HG02884 (cell line): ENCODE results near the gene GSC.
"Not testable (repeated sequence)": the region's sequence is repeated elsewhere in the genome, so short reads cannot be mapped to it uniquely, and the experiment has no call there.

Experiments used
- ATAC-seq: cut with Tn5 transposase; IDR thresholded peaks from one replicate; pipeline ENCODE4 v1.9.1; 2021; ENCODE audit warnings: mild to moderate bottlenecking, moderate library complexity; ENCODE audit not compliant: unreplicated experiment

Gene GSC

DNA sequence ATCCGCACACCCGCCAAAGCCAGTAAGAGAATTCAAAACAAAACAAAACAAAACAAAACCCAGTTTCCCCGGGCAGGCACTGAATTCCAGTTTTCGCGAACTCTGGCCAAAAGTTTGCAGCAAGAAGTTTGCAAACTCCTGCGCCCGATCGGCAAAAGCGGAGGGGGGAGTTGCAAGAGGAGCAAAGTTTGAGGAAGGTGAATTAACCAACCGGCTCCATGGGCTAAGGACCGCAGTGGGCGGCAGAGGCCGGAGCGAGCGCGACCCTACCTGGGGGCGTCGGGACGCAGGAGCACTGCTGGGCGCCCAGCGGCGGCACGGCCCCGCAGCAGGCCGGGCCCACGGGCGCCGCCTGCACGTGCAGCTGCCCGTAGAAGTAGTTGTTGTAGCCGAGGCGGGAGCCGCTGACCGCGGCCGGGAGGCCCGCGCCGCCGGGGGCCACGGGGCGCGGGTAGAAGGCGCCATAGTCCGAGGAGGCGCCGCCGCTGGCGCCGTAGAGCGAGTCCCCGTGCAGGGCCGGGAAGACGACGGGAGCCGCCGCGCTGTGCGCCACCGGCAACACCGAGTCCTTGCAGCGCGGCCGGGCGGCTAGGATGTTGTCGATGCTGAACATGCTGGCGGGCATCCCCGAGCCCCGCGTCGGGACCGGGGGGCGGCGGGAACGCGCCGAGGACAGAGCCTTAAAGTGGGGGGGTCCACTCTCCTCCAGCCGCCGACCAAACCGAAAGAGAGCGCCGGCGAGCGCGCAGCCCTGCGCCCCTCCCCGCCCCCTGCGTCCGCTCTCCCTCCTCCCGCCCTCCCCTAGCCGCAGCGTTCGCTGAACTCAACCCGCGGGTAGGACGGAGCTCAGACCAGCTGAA lies at the start of gene GSC:
TSS of gene GSC (minus strand) at position 723 of the 860 bp plus-strand sequence. CDS start at position 625, 98 bp downstream.
- no peak for ATAC-seq

- no peak for ATAC-seq
These were observed 49.6 kb upstream of the GSC start for GRCh38 chr14:94819531-94819930.

GRCh38 chr14:94816113-94816512 lies 46.2 kb upstream of the GSC start:
- no peak for ATAC-seq

GRCh38 chr14:94805680-94806288 lies 35.9 kb upstream of the GSC start:
- ATAC-seq, result no peak

DNA sequence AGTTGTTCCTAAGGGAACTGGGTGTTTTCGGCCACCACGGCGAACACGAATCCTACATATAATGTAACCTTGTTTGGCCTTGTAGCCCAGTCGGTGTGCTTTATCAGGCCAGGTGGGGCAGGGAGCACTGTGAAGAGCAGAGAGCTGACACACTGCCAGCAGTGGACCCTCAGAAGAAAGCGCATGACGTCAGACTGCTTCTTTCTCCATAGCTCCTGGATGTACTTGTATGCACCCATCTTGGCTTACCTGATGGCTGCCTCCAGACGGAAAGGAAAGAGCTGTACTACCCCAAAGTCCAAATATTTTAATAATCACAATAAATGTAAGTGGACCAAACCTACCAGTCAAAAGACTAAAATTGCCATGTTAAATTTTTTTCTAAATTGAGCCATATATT lies 31.3 kb upstream of the GSC start:
- ATAC-seq, result no peak

DNA sequence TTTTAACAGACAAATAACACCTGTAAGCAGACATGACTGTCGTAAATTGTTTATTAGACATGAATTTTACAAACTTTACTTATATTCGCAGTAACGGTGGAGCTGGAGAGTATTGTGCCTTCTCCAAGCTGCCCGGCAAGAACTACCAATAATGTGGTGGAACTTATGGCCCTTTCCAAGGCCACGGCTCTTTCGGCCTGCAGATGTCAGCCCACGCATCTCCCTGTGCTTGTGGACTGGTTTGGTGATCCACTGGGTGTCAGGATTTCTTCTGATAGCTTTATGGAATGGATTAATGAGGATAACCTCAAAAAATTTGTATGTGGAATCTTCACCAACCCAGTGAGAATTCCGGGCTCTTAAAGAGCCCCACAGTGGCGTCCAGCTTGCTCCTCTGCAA lies 30.9 kb upstream of the GSC start:
- not testable (repeated sequence) for ATAC-seq

DNA sequence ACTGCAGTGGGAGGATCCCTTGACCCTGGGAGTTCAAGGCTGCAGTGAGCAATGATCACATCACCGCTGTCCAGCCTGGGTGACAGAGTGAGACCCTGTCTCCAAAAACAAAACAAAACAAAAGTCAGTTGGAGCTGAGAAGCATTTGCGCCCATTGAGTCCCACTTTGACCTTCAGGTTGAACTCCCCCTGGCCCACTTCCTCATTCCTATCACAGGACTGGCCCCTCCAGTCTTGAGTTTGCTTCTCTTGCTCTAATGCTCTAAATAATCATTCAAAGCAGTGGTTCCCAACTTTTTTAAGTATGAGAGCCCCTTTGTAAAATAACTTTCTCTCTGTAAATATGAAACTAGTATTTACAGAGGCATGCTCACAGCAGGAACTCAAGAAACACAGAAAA lies 28.0 kb upstream of the GSC start:
- ATAC-seq, result no peak

DNA sequence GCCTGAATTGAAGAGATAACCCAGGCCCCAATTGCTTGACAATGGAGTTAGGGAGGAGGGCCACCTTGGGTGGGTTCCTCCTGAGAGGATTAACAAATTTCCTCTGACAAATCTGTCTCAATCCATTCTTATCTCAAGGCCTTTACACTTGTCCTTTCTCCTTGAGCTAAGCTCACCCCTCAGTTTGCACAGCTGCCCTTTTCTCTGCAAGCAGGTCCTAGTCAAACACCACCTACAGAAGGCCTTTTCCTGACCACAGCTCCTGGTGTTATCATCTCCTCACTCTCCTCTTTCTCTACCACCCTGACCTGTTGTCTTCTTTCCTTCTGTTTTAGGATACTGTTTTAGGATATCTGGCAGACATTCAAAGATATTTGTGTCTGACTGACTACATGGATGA lies 26.4 kb upstream of the GSC start:
- no peak for ATAC-seq

DNA sequence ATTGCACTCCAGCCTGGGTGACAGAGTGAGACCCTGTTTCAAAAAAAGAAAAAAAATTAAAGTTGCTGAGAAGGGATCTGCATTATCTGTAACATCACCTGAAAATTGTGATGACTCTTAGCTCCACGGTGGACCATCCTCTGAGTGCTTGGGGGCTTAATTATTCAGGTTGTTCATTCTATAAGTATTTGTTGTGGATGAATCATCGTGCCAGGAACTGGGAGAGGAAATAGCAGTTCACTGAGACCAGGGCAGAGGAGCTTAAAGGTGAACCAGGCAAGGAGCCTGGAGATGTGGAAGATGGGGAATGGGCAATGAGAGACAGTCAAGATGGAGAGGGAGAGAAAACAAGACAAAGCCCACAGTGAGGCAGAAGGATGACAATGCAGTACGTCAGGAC lies 25.5 kb upstream of the GSC start:
- ATAC-seq, result no peak

- ATAC-seq, result no peak
These were observed 24.0 kb upstream of the GSC start for GRCh38 chr14:94793901-94794300.

- ATAC-seq, result no peak
These were observed 17.7 kb upstream of the GSC start for GRCh38 chr14:94787655-94788054.

GRCh38 chr14:94787092-94787491 lies 17.2 kb upstream of the GSC start:
- no peak for ATAC-seq

DNA sequence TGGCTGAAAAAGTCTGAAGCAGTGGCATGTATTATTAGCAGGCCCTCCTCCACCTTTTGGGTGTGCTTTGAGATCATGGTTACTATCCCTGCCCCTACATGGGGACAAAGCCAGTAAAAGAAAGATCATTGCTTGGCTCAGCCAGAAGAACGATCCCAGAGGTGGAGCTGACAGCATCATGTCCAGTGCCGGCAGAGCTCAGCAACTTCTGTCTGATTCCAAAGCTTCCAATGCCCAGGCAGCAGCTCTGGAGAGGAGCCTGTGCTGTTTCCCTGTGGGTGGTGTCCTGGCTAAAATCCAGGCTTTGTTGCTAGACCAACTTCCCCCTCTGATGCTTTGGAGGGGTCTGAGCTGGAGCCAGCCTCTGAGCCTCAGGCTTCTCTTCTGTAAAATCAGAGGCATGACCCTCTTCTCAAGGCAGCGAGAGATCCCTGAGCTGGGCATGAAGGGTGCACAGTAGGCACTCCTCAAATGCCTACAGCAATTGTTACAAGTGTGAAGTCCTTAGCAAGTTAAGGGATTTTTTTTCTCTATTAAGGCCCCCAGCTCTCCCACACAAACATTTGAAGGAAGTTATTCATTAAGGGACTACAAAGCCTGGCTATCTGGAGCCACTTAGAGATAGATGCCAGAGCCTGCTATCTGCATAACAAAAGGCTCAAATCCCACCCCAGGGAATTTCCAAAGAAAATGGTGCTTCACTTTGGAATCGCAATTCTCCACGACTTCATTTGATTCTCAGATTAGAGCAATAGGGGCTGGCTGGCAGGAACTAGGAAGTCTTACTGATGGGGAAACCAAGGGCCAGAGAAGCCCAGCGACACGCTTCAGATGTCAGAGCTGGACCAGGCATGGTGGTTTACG lies 10.9 kb upstream of the GSC start:
- ATAC-seq, result no peak

GRCh38 chr14:94779713-94780112 lies 9.8 kb upstream of the GSC start:
- no peak for ATAC-seq

DNA sequence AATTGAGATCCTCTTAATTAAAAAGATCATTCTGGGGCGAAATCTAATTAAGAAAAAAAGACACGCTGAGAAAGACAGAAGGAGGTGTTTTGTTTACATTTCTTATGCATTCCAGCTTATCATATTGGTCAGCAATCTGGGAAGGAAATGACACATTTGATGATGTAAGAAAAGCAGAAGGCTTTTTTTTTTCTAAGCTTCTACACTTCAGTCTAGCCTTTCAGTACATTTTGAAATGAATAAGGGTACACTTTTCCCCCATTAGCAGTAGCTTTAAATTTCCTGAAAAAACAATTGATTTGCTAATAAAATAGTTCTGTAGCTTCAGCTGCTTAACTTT lies 5.9 kb upstream of the GSC start:
- ATAC-seq, result no peak

DNA sequence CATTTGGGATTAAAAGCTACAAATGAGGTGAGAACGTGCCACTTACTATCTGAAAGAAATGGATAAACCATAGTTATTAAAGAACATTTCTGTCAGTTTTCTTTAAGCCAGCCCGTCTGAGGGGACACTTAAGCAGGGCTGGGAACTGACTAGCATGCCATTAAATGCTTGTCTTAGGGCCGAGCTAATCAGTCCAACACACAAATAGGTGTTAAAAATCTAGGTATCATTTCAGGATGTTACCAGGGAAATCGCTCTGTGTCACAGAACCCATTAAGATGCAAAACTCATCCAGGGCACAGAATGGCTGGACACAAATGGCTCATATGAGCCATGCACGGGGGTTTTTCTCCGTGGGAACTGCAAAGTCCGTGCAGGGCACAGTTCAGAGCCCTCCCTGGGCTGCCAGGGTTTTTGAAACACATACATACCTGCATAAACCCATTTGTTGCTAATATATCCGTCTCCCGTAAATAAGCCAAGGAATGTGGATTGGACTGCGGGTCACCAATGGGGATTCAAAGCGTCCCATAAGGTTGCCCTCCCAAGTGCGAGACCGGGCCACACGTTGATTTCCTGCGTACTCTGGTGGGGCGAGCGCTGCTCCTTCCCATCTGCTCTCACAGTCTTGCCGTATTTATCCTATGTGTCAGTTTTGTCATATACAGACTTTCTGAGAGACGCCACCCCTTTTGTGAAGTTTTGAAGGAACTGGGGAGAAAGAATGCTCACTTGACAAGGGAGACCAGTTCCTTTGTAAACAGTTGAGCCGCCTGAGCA lies 5.4 kb upstream of the GSC start:
- ATAC-seq, result no peak

DNA sequence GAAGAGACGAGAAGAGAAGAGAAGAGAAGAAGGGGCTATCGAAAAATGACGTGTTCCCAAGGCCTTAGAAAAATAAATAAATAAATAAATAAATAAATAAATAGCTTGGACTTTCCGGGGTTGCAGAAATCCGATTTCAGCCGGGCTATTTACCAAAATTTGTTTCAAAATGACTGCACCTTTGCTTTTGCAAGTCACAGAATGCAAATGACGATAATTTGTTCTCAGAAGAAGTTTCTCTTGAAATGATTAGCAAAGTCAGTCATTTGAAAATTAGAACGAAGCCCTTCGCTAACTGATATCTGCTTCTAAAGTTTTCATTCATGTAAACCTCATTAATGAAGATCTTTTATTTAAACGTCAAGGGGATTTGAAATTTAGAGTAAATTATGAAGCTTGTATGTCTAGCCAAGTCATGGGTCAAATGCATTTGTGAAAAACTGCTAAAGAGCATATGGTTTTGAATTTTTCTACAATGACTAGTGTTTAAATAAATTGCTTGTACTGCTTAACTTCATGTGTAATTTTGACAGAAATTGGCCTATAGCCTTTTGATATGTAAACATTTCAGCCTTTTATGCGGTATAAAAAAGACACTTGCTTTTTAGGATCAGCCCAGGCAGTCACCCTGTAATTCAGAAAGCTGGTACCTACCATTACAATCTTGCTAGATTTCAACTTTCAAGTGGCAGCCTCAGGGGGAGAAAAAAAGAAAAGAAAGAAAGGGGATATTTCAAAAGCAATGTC lies 4.6 kb upstream of the GSC start:
- no peak for ATAC-seq

- ATAC-seq, result no peak
These were observed 3.9 kb upstream of the GSC start for GRCh38 chr14:94773655-94774343.

GRCh38 chr14:94773061-94773648 lies 3.2 kb upstream of the GSC start:
- ATAC-seq, result no peak
